UCSD-AML1 (cell line): ENCODE data around the gene SPDYE3.
"Not testable (repeated sequence)": the region's sequence is repeated elsewhere in the genome, so short reads cannot be mapped to it uniquely, and the experiment has no call there.

Experiments
- DNase-seq: peaks from one replicate; lab custom pipeline; 2025; ENCODE audit not compliant: unreplicated experiment; lab: John Stamatoyannopoulos, UW

The SPDYE3 gene

DNA sequence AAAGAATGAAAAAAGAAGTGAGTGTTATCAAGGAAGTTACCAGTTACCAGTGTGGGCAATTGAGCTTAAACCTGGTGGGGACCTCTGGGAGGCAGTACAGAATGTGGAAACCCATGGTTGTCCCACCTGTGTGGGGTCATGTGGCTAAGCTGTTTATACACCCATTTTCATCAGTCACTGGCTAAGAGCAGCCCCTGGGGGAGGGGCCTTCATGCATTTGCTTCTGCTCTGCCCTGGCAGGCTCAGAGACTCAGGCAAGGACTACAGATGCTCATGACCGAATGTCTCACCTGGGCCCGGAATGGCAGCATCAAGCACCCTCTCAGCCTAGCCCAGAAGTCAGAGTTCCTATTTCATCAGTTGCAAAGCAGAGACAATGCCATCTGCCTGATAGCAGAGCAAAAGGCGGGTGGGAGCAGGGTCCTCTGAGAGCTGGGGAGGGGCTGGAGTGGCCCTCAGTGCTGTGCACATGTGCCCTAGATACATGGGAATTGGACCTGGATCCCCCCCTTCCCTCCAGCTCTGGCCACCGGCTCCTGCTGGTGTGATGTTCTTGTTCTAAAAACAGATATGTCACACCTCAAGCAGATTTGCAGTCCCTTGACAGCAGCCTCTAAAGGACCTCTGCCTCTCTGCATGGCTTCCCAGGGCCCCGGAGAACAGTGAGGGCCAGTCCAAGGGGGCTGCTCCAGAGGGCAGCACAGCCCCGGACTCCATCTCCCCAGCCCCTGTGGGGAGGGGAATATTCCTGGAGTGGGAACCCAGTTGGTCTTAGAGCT is 20.1 kb upstream of the SPDYE3 start:
- DNase-seq = not testable (repeated sequence)

DNA sequence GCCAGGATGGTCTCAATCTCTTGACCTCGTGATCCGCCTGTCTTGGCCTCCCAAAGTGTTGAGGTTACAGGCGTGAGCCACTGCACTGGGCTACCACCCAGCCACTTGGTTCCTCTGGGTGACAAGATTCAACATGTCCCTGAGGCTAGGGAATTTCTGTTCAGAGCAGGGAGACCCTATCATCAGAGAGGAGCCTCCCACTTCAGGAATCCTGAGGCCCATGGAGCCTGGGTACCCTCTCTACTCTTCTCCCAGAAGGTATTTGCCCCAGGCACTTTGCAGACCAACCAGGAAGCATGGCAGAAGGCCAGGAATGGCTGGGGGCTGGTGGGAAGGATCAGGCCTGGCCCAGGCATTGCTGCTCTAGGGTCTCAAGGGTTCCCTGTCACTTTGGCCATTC is 19.2 kb upstream of the SPDYE3 start:
- DNase-seq = not testable (repeated sequence)

GRCh38 chr7:100292162-100292561 is 15.3 kb upstream of the SPDYE3 start:
- DNase-seq = not testable (repeated sequence)

DNA sequence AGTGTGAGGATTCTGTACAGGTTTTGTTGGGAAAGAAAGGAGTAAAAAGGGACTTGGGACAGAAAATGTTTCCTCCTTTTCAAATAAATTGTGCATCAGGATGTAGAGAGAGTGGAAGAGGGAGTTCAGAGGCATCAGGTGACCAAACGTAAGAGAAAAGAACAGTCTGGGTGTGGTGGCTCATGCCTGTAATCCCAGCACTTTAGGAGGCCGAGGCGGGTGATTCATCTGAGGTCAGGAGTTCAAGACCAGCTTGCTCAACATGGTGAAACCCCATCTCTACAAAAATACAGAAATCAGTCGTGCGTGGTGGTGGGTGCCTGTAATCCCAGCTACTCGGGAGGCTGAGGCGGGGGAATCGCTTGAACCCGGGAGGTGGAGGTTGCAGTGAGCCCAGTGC is 12.2 kb upstream of the SPDYE3 start:
- not testable (repeated sequence) for DNase-seq

- not testable (repeated sequence) for DNase-seq
Measured at GRCh38 chr7:100297852-100298631, 9.5 kb upstream of the SPDYE3 start.

GRCh38 chr7:100298632-100298895 is 8.9 kb upstream of the SPDYE3 start:
- not testable (repeated sequence) for DNase-seq

DNA sequence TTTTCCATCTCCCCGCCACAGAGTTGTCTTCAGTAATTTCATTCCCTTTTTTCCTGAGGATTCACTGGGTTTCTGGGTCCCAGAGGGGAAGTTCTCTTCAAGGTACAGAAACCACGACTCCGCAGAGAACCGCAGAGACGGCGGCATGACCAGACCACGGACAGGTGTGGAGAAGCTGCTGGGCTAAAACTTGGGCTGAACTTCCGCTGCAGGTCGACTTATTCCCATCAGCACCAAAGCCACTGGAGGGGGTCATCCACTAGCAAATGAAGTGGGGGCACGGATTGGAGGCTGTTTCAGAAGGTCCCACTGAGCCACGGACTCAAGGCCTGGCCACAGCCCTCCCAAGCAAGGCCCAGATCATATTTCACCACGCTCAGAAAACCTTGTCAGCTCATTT is 3.0 kb upstream of the SPDYE3 start:
- not testable (repeated sequence) for DNase-seq

DNA sequence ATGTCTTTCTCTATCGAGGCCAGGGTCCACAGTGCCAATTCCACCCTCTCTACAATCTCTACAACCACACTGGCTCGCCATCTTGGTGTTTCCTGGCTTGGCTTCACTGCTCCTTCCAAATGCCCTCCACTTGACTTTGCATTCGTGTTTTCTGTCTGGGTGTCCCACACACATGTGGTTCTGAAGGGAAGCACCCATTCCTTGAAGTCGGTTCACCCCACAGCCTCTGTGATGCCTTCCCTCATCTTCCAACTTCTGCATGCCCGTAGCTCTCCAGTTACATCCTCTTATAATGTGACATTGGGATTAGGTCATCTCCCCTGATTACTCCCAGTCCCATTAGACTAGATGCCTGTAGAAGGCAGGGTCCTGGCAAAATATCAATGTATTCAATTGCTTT is 10.8 kb downstream of the SPDYE3 start:
- not testable (repeated sequence) for DNase-seq

GRCh38 chr7:100321648-100322047 is 14.1 kb downstream of the SPDYE3 start:
- not testable (repeated sequence) for DNase-seq

DNA sequence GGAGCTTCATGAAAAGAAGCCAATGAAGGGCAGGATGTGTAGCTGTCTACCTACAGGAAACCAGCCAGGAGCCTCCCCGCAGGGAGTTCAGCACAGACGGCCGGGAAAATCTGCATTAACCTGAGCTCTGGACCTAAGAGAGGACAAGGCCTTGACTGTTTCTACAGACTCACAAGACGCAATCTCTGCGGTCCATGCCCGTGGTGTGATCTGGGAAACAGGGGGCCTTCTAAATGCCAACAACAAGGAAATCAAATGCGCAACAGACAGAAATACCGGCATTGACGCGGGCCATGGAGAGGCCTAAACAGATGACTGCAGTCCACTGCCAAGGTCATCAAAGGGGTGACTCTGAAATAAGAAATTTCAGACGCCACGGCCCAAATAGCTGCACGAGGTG is 16.7 kb downstream of the SPDYE3 start:
- DNase-seq = not testable (repeated sequence)

GRCh38 chr7:100325671-100326070 is 18.2 kb downstream of the SPDYE3 start:
- DNase-seq = peak; percentile 6

GRCh38 chr7:100326914-100327313 is 19.4 kb downstream of the SPDYE3 start:
- DNase-seq = not testable (repeated sequence)

- peak; percentile 84 for DNase-seq
Measured at GRCh38 chr7:100335566-100336466, 28.3 kb downstream of the SPDYE3 start.

DNA sequence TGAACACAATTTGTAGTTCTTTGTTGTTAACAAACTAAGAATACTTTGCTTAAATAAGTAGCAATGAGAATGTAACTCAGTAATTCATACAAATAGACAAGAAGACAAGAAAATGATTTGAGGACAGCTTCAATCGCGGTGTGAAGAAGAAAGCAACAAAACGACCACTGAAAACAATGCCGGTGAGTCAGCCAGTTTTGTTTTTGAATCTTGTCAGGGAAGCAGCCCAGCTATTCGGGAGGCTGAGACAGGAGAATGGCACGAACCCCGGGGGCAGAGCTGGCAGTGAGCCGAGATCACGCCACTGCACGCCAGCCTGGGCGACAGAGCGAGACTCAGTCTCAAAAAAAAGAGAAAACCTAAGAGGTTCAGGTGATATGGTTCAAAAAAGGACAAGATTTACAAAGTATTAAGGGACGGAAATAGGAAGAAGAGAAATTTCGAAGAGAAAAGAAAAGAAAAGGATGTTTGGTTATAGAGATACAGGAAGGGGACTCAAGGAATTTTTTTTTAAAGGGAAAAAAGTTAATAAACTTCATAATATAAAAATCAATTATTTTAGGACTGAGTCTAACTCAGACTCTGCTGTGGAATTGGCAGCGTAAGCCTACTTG is 30.7 kb downstream of the SPDYE3 start:
- not testable (repeated sequence) for DNase-seq

GRCh38 chr7:100341286-100341685 is 33.8 kb downstream of the SPDYE3 start:
- not testable (repeated sequence) for DNase-seq

GRCh38 chr7:100342765-100343164 is 35.3 kb downstream of the SPDYE3 start:
- no peak for DNase-seq

GRCh38 chr7:100344124-100344559 is 36.6 kb downstream of the SPDYE3 start:
- not testable (repeated sequence) for DNase-seq

GRCh38 chr7:100344560-100345287 is 37.2 kb downstream of the SPDYE3 start:
- peak; percentile 35 for DNase-seq

DNA sequence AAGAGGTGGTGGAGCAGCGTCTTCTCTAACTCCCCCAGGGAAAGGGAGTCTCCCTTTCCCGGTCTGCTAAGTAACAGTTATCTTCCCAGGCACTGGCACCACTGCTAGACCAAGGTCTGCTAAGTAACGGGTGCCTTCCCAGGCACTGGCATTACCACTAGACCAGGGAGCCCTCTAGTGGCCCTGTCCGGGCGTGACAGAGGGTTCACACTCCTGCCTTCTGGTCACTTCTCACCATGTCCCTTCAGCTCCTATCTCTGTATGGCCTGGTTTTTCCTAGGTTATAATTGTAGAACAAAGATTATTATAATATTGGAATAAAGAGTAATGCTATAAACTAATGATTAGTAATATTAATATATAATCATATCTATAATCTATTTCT is 37.8 kb downstream of the SPDYE3 start:
- peak; percentile 54 for DNase-seq

GRCh38 chr7:100346921-100347320 is 39.4 kb downstream of the SPDYE3 start:
- no peak for DNase-seq
